CD14-positive monocyte (primary cell): ENCODE results near the gene CRADD. TPM values are rescaled to one million over a fixed set of nuclear protein-coding genes. Genes with fewer than 3 reads are reported as not detected.

Source experiments
- DNase-seq, 3 donors: peaks; one replicate each; pipeline ENCODE4 v3.0.0-alpha.2; 2011 to 2022
- H2AFZ ChIP-seq: 2 replicates; pipeline ENCODE4 v1.6.0; 2012; ENCODE audit warnings: mild to moderate bottlenecking, low read depth, low read length, inconsistent platforms; ENCODE audit not compliant: insufficient read depth, poor library complexity, severe bottlenecking
- H3K27ac ChIP-seq, 2 donors: 1 replicate in 1 of 2; 2 replicates in 1 of 2; pipeline ENCODE4 v1.5.1; 2012 to 2013; ENCODE audit warnings: low read length in 2 of 2, control low read depth in 1 of 2, inconsistent platforms in 1 of 2, low read depth in 1 of 2, mild to moderate bottlenecking in 1 of 2
- H3K27me3 ChIP-seq, 2 donors: one replicate each; pipeline versions ENCODE4 v1.6.0 to v1.6.1; 2011 to 2013; ENCODE audit warnings: low read length in 2 of 2; ENCODE audit not compliant: control insufficient read depth in 2 of 2, insufficient read depth in 2 of 2
- H3K36me3 ChIP-seq, 2 donors: replicated peaks in 1 of 2; 1 replicate in 1 of 2; 2 replicates in 1 of 2; pipeline versions ENCODE4 v1.5.1 to v1.6.1; 2012 to 2013; ENCODE audit warnings: low read length in 2 of 2, control low read depth in 1 of 2, inconsistent platforms in 1 of 2, mild to moderate bottlenecking in 1 of 2; ENCODE audit not compliant: insufficient read depth in 2 of 2, control insufficient read depth in 1 of 2
- H3K4me1 ChIP-seq, 2 donors: 1 replicate in 1 of 2; 2 replicates in 1 of 2; pipeline versions ENCODE4 v1.5.1 to v1.6.1; 2012 to 2013; ENCODE audit warnings: low read length in 2 of 2, control low read depth in 1 of 2, inconsistent platforms in 1 of 2, mild to moderate bottlenecking in 1 of 2, moderate library complexity in 1 of 2; ENCODE audit not compliant: insufficient read depth in 2 of 2, control insufficient read depth in 1 of 2
- H3K4me2 ChIP-seq: replicated peaks from 2 replicates; pipeline ENCODE3; 2012; ENCODE audit warnings: low read length, moderate library complexity, mild to moderate bottlenecking; ENCODE audit not compliant: poor library complexity, severe bottlenecking; ENCODE audit errors: extremely low read depth
- H3K4me3 ChIP-seq, 3 experiments: fragments of 200-600 bp in 1 of 3; sonication (generic) in 1 of 3; replicated peaks in 1 of 3; 1 replicate in 2 of 3; 2 replicates in 1 of 3; pipeline ENCODE4 v1.5.1; 2011 to 2013; ENCODE audit warnings: low read length in 3 of 3, mild to moderate bottlenecking in 3 of 3, control low read depth in 2 of 3, low read depth in 2 of 3, inconsistent platforms in 1 of 3, moderate library complexity in 1 of 3
- H3K79me2 ChIP-seq: 2 replicates; pipeline ENCODE4 v1.6.0; 2012; ENCODE audit warnings: mild to moderate bottlenecking, control low read depth, inconsistent platforms, low read length, moderate library complexity; ENCODE audit not compliant: insufficient read depth
- H3K9ac ChIP-seq: 2 replicates; pipeline ENCODE4 v1.6.0; 2017; ENCODE audit warnings: low read length, mild to moderate bottlenecking; ENCODE audit not compliant: insufficient read depth, poor library complexity, severe bottlenecking
- H3K9me3 ChIP-seq, 2 donors: replicated peaks in 1 of 2; 1 replicate in 1 of 2; 2 replicates in 1 of 2; pipeline versions ENCODE4 v1.5.1 to v1.6.1; 2012 to 2013; ENCODE audit warnings: low read length in 2 of 2, control low read depth in 1 of 2; ENCODE audit not compliant: control insufficient read depth in 1 of 2, insufficient read depth in 1 of 2
- H4K20me1 ChIP-seq: 2 replicates; pipeline ENCODE4 v1.6.0; 2012; ENCODE audit warnings: mild to moderate bottlenecking, low read length, control low read depth, moderate library complexity; ENCODE audit not compliant: insufficient read depth
- H3K27ac Mint-ChIP-seq, 7 donors: one replicate each; pipeline ENCODE4 v1.8.0; 2020; ENCODE audit warnings: mild to moderate bottlenecking in 7 of 7, mixed read lengths in 7 of 7, moderate library complexity in 6 of 7, inconsistent platforms in 2 of 7
- H3K27me3 Mint-ChIP-seq, 3 donors: one replicate each; pipeline ENCODE4 v1.8.0; 2021 to 2022; ENCODE audit warnings: low read depth in 3 of 3, mild to moderate bottlenecking in 3 of 3, mixed read lengths in 3 of 3, moderate library complexity in 3 of 3, inconsistent platforms in 1 of 3
- H3K36me3 Mint-ChIP-seq, 2 donors: one replicate each; pipeline ENCODE4 v1.8.0; 2020; ENCODE audit warnings: mixed read lengths in 2 of 2, inconsistent platforms in 1 of 2, mild to moderate bottlenecking in 1 of 2
- H3K4me1 Mint-ChIP-seq: one replicate; pipeline ENCODE4 v1.8.0; 2020; ENCODE audit warnings: mild to moderate bottlenecking, mixed read lengths
- H3K4me3 Mint-ChIP-seq, 2 donors: one replicate each; pipeline ENCODE4 v1.8.0; 2020; ENCODE audit warnings: mild to moderate bottlenecking in 2 of 2, mixed read lengths in 2 of 2, moderate library complexity in 1 of 2
- H3K9me3 Mint-ChIP-seq, 7 donors: one replicate each; pipeline ENCODE4 v1.8.0; 2020 to 2022; ENCODE audit warnings: mixed read lengths in 7 of 7, mild to moderate bottlenecking in 6 of 7, moderate library complexity in 6 of 7, inconsistent platforms in 2 of 7
- CTCF ChIP-seq: fragments of 200-600 bp; IDR thresholded peaks from one replicate; pipeline ENCODE4 v1.8.0; 2022; ENCODE audit warnings: antibody characterized with exemption, mild to moderate bottlenecking
- WGBS: methylation state at CpG from one replicate; pipeline ENCODE4 v1.1.5; 2013; ENCODE audit warnings: missing lambda C conversion rate; ENCODE audit not compliant: insufficient coverage; 5-methylcytosine and 5-hydroxymethylcytosine counted together
- intact Hi-C, 2 donors: fragments of 100-400 bp; cut with micrococcal nuclease; formaldehyde crosslinking; loops; one replicate each; pipeline versions ENCODE4 v1.15.0 to v1.15.1; 2023
- polyA plus RNA-seq, 3 donors: library from polyadenylated mRNA; depleted of rRNA in 1 of 3; unstranded in 2 of 3; stranded (reverse) in 1 of 3; fragments of 300-500 nt in 2 of 3; fragments of >200 nt in 1 of 3; fragmentation: Illumina TruSeq in 2 of 3; gene quantifications; 1 replicate in 2 of 3; 2 replicates in 1 of 3; pipeline ENCODE4 v1.2.3, GENCODE V29; 2012 to 2021

Gene CRADD
- polyA plus RNA-seq, 3 donors: 5.6 to 12.2 (median 11.2) TPM

- Histone ChIP-seq H3K79me2 (no peaks in the 10 kb centered on the region), H2AFZ (no peak overlapping the region), H3K9me3 (no peaks in the 10 kb centered on the region), H3K27me3 (no peaks in the 10 kb centered on the region), H3K27ac (no peak overlapping the region), H3K4me3 (no peak overlapping the region), H3K9ac (no peak overlapping the region), H3K4me2 (no peak overlapping the region), H4K20me1 (no peaks in the 10 kb centered on the region), H3K36me3 (no peaks in the 10 kb centered on the region), H3K4me1 (no peaks in the 10 kb centered on the region)
- Mint-ChIP-seq H3K36me3 (no peaks in the 10 kb centered on the region), H3K4me1 (peaks cover 3% of the 10 kb centered on the region), H3K9me3 (peaks cover 0 to 14% (median 4%) of the 10 kb centered on the region in 7 donors), H3K4me3 (no peak overlapping the region), H3K27ac (peak overlapping the region in 1 of 7 donors; percentile 15), H3K27me3 (peaks cover 1 to 4% (median 3%) of the 10 kb centered on the region in 3 donors)
- no CpG with 5 or more reads among the region's 4 CpGs for WGBS
- DNase-seq: no peak
- TF ChIP-seq CTCF: no peak
- intact Hi-C loops: loop anchor here in 1 of 2 donors (10.0 kb wide), 2 partner anchors 75 to 225 kb away; partner anchors contain the start of gene UBE2N
Observed at GRCh38 chr12:93670104-93670503, 7.1 kb upstream of the CRADD start.

GRCh38 chr12:93671044-93671443 lies 6.1 kb upstream of the CRADD start:
- WGBS: 100% methylated on average over 1 of the region's 3 CpGs
- Mint-ChIP-seq H3K4me1 (peaks cover 3% of the 10 kb centered on the region), H3K4me3 (no peak overlapping the region), H3K27ac (peak overlapping the region in 1 of 7 donors; percentile 11), H3K27me3 (peaks cover 1 to 7% (median 3%) of the 10 kb centered on the region in 3 donors), H3K9me3 (peaks cover 0 to 10% (median 4%) of the 10 kb centered on the region in 7 donors), H3K36me3 (no peaks in the 10 kb centered on the region)
- Histone ChIP-seq H3K27me3 (no peaks in the 10 kb centered on the region), H3K4me2 (no peak overlapping the region), H3K9ac (no peak overlapping the region), H3K4me1 (no peaks in the 10 kb centered on the region), H3K4me3 (no peak overlapping the region), H3K9me3 (no peaks in the 10 kb centered on the region), H2AFZ (no peak overlapping the region), H3K36me3 (no peaks in the 10 kb centered on the region), H3K79me2 (no peaks in the 10 kb centered on the region), H4K20me1 (no peaks in the 10 kb centered on the region), H3K27ac (no peak overlapping the region)
- intact Hi-C loops: loop anchor here in 1 of 2 donors (10.0 kb wide), 2 partner anchors 74 to 226 kb away; partner anchors contain the start of gene UBE2N
- DNase-seq: no peak
- TF ChIP-seq CTCF: no peak
